Lower leg skin (tissue), 3 donors: ENCODE data around the gene PEX5.

Source experiments
- CTCF ChIP-seq, 3 donors: fragments of 450-650 bp; IDR thresholded peaks; one replicate each; pipeline ENCODE4 v1.5.1; 2016; ENCODE audit warnings: antibody characterized with exemption in 3 of 3, mild to moderate bottlenecking in 3 of 3, moderate library complexity in 2 of 3
- POLR2A ChIP-seq, 2 donors: fragments of 450-650 bp; IDR thresholded peaks; one replicate each; pipeline ENCODE4 v1.6.1; 2016 to 2017; ENCODE audit warnings: antibody characterized with exemption in 2 of 2, mild to moderate bottlenecking in 1 of 2, moderate library complexity in 1 of 2

- peak in 1 of 3 donors; percentile 52 for TF ChIP-seq CTCF (IDR thresholded peaks at IDR 0.05)
- no peak for TF ChIP-seq POLR2A (IDR thresholded peaks at IDR 0.05)
Observed at GRCh38 chr12:7142056-7142644, 47.3 kb upstream of the PEX5 start.
